Stimulated activated CD8-positive, alpha-beta memory T cell treated with anti-CD3 and anti-CD28 coated beads, Interleukin-12 subunit alpha, Interleukin-12 subunit beta, amount 100 ng/mL, for 4 hours (primary cell): ENCODE results near the gene FBXO17.
"Not testable (repeated sequence)": the region's sequence is repeated elsewhere in the genome, so short reads cannot be mapped to it uniquely, and the experiment has no call there.

ENCODE experiments used
- DNase-seq: peaks from one replicate; pipeline ENCODE4 v3.0.0-alpha.2; 2020; ENCODE audit warnings: low read depth

Gene FBXO17, protein sequence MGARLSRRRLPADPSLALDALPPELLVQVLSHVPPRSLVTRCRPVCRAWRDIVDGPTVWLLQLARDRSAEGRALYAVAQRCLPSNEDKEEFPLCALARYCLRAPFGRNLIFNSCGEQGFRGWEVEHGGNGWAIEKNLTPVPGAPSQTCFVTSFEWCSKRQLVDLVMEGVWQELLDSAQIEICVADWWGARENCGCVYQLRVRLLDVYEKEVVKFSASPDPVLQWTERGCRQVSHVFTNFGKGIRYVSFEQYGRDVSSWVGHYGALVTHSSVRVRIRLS

GRCh38 chr19:38975214-38975860 lies at the start of gene FBXO17:
Gene FBXO17 (minus strand): TSS chr19:38975742. CDS start chr19:38950319, 25,423 bp downstream.
- no peak for DNase-seq

DNA sequence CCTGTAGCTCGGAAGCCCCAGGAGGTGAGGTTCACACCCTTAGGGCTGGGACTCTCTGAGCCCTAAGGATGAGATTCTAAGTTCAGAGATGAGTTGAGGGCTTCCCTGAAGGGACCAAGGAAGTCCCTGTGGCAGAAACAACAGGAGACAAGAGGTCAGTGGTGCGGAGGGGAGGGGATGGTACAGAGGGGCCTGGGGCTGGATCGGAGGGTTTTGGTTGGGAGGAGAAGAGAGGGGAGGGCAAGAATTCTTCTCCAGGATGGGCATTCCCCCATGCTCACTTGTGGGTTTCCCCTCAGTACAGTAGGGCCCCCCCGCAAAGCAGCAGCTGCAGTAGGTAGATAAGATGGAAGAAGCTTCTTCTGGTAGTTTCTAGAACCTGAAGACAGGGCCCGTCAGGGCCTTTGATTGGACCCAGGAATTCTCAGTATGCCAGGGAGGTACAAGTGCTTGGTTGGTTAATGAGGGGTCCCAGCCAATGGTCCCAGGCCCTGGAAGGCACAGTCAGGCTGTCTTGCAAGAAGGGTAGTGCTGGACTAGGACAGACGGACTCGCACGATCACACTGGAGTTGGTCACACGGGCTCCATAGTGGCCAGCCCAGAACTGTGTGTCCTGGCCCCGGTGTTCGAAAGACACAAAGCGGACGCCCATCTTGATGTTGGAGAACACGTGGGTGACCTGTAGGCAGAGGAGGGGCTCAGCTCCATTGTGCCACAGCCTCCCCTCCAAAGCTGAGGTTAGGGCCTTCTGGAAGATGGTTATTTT lies 49.5 kb upstream of the FBXO17 start:
- no peak for DNase-seq

DNA sequence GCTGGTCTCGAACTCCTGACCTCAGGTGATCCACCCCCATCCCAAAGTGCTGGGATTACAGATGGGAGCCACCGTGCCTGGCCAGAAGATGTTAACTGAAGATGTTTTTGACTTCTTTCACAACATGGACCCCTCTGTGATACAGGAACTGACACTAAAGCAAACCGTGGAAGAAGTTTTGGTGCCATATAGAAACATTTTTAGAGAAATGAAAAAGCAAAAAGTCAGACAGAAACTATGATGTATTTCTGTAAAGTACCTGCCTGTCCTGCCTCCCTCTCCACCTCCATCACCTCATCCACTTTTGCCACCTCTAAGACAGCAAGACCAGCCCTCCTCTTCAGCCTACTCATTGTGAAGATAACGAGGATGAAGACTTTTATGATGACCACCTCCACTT lies 45.5 kb upstream of the FBXO17 start:
- no peak for DNase-seq

DNA sequence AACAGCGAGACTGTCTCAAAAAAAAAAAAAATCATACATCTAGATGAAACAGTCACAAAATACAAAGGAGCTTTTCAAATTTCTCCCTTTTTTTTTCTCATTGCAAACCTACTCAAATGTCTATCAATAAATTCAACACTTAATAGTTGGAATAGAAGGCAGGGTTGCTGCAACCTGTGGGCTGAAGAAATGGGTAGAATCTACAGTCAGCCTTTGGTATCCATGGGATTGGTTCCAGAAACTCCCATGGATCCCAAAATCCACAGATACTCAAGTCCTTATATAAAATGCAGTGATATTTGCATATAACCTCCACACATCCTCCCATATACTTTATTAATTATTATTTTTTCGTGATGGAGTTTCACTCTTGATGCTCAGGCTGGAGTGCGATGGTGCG lies 42.1 kb upstream of the FBXO17 start:
- DNase-seq: no peak

DNA sequence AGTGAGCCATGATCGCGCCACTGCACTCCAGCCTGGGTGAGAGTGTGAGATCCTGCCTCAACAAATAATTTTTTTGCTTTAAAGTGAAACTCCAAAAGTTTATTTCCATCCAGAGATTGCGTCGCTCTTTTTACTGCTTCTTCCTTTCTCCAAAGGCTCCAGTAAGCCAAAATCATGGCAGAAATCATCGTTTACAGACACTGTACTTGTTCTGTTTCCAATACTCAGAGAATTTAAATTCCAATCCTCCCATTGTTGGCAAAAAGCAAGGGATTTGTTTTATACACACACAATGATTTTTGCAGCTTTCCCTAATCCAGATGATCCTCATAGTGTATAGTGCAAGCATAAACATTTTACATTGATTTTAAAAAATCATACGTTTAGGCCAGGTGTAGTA lies 41.5 kb upstream of the FBXO17 start:
- no peak for DNase-seq

DNA sequence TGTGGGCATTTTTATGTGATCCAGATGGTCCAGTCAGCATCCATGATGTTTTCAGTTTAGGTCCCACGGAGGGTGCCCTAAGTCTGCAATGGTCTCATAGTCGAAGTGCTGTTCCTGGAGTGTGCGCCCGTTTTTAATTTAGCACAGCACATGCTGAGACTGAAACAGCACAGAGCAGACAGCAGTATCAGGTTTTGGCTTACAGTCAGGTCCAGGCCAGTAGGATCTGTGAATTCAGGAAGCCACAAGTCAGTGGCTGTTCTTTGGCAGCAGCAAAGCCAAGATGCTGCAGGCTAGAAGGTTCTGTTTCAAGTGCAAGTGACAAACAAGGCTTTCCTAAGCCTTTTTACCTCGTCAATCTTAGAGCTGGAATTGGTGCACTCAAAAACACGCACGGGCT lies 38.5 kb upstream of the FBXO17 start:
- DNase-seq: no peak

DNA sequence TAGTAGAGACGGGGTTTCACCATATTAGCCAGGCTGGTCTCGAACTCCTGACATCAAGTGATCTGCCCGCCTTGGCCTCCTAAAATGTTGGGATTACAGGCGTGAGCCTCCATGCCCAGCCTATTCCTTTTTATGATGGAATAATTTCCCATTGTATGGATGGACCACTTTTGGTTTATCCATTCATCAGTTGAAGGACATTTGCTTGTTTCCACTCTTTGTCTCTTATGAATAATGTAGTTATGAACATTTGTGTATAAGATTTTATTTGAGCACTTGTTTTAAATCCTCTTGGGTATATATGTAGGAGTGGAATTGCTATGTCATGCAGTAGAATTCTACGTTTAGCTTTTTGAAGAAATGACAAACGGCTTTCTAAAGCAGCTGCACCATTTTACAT lies 33.5 kb upstream of the FBXO17 start:
- no peak for DNase-seq

DNA sequence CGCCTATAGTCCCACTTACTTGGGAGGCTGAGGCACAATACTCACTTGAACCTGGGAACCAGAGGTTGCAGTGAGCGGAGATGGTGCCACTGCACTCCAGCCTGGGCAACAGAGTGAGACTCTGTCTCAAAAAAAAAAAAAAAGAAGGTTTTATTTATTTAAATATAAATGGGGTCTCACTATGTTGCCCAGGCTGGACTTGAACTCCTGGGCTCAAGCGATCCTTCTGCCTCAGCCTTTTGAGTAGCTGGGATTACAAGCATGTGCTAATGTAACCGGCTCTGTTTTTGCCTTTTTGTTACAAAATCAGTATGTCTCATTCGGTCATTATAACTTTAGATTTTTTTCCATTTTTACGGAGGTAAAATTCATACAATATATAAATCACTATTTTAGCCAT lies 32.6 kb upstream of the FBXO17 start:
- no peak for DNase-seq

- DNase-seq: no peak
Measured at GRCh38 chr19:39007096-39007495, 31.6 kb upstream of the FBXO17 start.

- no peak for DNase-seq
Measured at GRCh38 chr19:39004403-39004802, 28.9 kb upstream of the FBXO17 start.

DNA sequence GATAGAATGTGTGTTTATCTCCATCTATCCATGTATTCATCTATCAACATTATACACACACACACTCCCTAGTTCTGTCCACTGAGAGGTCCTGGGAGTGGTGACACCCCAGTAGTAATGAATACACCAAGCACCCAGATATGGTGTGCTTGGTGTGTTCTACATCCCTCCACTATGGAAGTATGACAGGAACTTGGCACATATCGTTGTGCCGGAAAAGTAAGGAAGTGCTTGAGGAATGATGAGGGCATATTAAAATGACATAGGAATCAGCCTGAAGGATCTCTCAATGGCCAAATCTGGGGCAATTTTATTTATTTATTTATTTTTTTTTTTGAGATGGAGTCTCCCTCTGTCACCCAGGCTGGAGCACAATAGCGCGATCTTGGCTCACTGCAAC lies 28.3 kb upstream of the FBXO17 start:
- DNase-seq: no peak

- no peak for DNase-seq
Measured at GRCh38 chr19:39003188-39003587, 27.6 kb upstream of the FBXO17 start.

DNA sequence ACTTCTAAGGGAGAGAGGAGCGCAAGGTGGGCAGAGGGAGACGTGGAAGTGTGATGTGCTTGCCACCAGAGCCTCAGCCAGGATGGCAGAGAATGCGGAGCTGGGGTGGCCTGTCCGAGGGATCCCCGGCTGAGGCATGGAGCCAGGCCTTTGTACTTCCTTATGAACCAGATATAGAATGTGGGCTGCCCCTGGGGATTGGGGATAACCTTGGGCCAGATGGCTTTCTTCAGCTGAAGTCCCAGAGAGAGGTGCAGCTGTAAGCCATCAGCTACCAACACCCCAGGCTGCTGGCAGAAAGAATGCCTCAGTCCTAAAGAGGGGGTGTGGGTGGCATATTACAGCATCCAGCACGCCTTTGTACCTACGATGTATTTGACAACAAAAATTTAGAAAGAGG lies 25.5 kb upstream of the FBXO17 start:
- DNase-seq: no peak

GRCh38 chr19:38997576-38997975 lies 22.0 kb upstream of the FBXO17 start:
- not testable (repeated sequence) for DNase-seq

DNA sequence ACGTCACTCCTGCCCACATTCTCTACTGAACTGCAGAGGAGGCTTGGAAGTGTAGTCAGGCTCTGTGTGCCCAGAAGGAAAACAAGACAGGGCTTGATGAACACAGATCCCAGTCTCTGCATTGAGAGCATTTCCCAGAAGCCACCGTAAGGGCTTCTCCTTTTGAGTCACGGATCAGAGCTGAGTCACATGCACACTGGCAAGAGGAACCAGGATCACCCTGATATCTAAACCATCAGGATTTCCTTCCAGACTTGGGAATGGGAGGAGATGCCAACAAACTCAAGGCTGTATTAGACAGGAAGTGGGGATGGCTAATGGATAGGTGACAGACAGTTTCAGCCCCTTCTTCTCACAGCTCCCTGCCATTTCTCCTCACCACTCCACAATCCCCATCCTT lies 17.7 kb upstream of the FBXO17 start:
- DNase-seq: no peak

DNA sequence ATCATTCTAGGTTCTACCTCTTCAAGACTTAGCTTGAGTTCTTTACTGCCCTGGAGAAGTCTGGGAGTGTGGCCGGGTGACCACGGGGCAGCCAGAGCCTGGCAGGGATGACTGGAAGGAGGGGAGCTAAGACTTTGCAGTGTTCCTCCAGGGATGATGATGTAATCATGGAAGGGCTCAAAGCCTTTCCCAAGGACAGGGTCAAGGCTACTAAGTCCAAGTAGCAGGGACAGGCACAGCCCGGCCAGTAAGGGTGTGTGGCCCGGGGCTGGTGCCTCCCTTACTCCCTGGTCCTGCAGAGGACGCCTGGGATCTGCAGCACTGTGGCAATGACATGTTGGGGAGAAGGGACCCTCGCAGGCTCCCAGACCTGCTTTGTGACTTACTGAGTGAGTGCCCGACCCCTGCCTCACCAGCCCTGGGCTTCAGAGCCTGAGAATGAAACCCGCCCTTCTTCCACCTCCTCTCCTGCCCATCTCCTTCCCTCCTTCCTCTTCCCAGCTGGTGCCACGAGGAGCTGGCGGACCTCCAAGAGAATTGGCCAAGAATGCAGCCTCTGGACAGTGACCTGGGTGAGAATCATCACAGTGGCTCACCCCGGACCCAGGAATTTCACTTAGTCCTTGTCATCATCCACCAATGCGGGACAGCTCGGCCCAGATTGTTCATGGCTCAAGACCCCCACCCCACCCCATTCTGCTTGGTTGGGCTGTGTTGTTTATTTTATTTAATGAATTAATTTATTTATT lies 15.6 kb upstream of the FBXO17 start:
- DNase-seq: no peak

DNA sequence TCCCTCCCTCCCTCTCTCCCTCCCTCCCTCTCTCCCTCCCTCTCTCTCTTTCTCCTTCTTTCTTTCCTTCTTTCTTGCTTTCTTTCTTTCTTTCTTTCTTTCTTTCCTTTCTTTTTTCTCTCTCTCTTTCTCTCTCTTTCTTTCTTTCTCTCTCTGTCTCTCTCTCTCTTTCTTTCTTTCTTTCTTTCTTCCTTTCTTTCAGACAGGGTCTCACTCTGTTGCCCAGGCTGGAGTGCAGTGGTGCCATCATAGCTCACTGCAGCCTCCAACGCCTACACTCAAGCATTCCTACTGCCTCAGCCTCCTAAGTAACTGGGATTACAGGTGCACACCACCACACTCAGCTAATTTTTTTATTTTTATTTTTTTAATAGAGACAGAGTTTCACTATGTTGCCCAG lies 14.1 kb upstream of the FBXO17 start:
- DNase-seq: not testable (repeated sequence)

- DNase-seq: no peak
Measured at GRCh38 chr19:38989066-38989605, 13.6 kb upstream of the FBXO17 start.

GRCh38 chr19:38988627-38989026 lies 13.1 kb upstream of the FBXO17 start:
- not testable (repeated sequence) for DNase-seq

- not testable (repeated sequence) for DNase-seq
Measured at GRCh38 chr19:38987745-38988144, 12.2 kb upstream of the FBXO17 start.

GRCh38 chr19:38985262-38985661 lies 9.7 kb upstream of the FBXO17 start:
- DNase-seq: no peak
